Neural cell (in vitro differentiated cells): ENCODE data around the gene TBC1D5. TPM values are rescaled to one million over a fixed set of nuclear protein-coding genes. Genes with fewer than 3 reads are reported as not detected.
"Not testable (repeated sequence)": the region's sequence is repeated elsewhere in the genome, so short reads cannot be mapped to it uniquely, and the experiment has no call there.

Experiments used
- H2AFZ ChIP-seq: fragments of 200-600, 300-800 bp; sonication (generic), shearing (Covaris generic); 2 replicates; pipeline ENCODE4 v1.6.0; 2014; ENCODE audit warnings: low read depth, mild to moderate bottlenecking, antibody characterized with exemption, low read length, moderate library complexity
- H3F3A ChIP-seq: fragments of 200-600 bp; shearing (Covaris generic); 2 replicates; pipeline ENCODE4 v1.6.1; 2016; ENCODE audit warnings: mild to moderate bottlenecking, moderate library complexity, mixed read lengths, antibody characterized with exemption, low read length; ENCODE audit not compliant: insufficient read depth, poor library complexity, severe bottlenecking
- H3K27ac ChIP-seq: fragments of 200-600, 300-800 bp; sonication (generic), shearing (Covaris generic); 2 replicates; pipeline ENCODE4 v1.5.1; 2014; ENCODE audit warnings: mild to moderate bottlenecking, low read length, moderate library complexity
- H3K27me3 ChIP-seq: fragments of 300-800, 200-600 bp; sonication (generic), shearing (Covaris generic); 2 replicates; pipeline ENCODE4 v1.6.0; 2014; ENCODE audit warnings: mild to moderate bottlenecking, low read depth, low read length, moderate library complexity; ENCODE audit not compliant: insufficient read depth
- H3K36me3 ChIP-seq: fragments of 300-800, 200-600 bp; sonication (generic), shearing (Covaris generic); 2 replicates; pipeline ENCODE4 v1.5.1; 2014; ENCODE audit warnings: mild to moderate bottlenecking, antibody characterized with exemption, low read length, moderate library complexity; ENCODE audit not compliant: insufficient read depth
- H3K4me2 ChIP-seq: fragments of 300-800, 200-600 bp; sonication (generic), shearing (Covaris generic); 2 replicates; pipeline ENCODE4 v1.6.0; 2014; ENCODE audit warnings: mild to moderate bottlenecking, low read length
- H3K4me3 ChIP-seq: fragments of 300-800, 200-600 bp; sonication (generic), shearing (Covaris generic); 2 replicates; pipeline ENCODE4 v1.5.1; 2014; ENCODE audit warnings: mild to moderate bottlenecking, low read length, moderate library complexity
- H3K79me2 ChIP-seq: fragments of 200-600 bp; shearing (Covaris generic); replicated peaks from 2 replicates; pipeline ENCODE4 v1.6.0; 2014; ENCODE audit warnings: mild to moderate bottlenecking, low read length, moderate library complexity; ENCODE audit not compliant: insufficient read depth
- H3K9ac ChIP-seq: fragments of 300-800, 200-600 bp; sonication (generic), shearing (Covaris generic); 2 replicates; pipeline ENCODE4 v1.6.1; 2016; ENCODE audit warnings: mild to moderate bottlenecking, low read length, mixed read lengths
- H3K9me2 ChIP-seq: fragments of 200-600 bp; shearing (Covaris generic); 2 replicates; pipeline ENCODE4 v1.6.1; 2016; ENCODE audit warnings: mild to moderate bottlenecking, low read length, mixed read lengths; ENCODE audit not compliant: insufficient read depth
- H3K9me3 ChIP-seq: fragments of 200-600, 300-800 bp; sonication (generic), shearing (Covaris generic); 2 replicates; pipeline ENCODE4 v1.6.1; 2016; ENCODE audit warnings: mild to moderate bottlenecking, mixed run types, low read length, moderate library complexity, mixed read lengths
- H4K20me1 ChIP-seq: fragments of 200-600 bp; shearing (Covaris generic); 2 replicates; pipeline ENCODE4 v1.6.1; 2016; ENCODE audit warnings: mild to moderate bottlenecking, mixed run types; ENCODE audit not compliant: insufficient read depth
- EP300 ChIP-seq: fragments of 450-650 bp; conservative IDR thresholded peaks from 2 replicates; pipeline ENCODE4 v1.6.1; 2014; ENCODE audit warnings: antibody characterized with exemption, mild to moderate bottlenecking, moderate library complexity; ENCODE audit not compliant: poor library complexity, severe bottlenecking
- EZH2 ChIP-seq: fragments of 200-600, 300-800 bp; shearing (Covaris generic), sonication (generic); IDR thresholded peaks from 2 replicates; pipeline ENCODE4 v1.6.1; 2014; ENCODE audit warnings: antibody characterized with exemption, low read length, borderline replicate concordance, mild to moderate bottlenecking; ENCODE audit not compliant: insufficient read depth, poor library complexity, severe bottlenecking
- MXI1 ChIP-seq: fragments of 450-650 bp; conservative IDR thresholded peaks from 2 replicates; pipeline ENCODE4 v1.6.1; 2014; ENCODE audit warnings: antibody characterized with exemption, mild to moderate bottlenecking; ENCODE audit not compliant: poor library complexity, severe bottlenecking
- POLR2AphosphoS5 ChIP-seq: IDR thresholded peaks from 2 replicates; pipeline ENCODE4 v1.6.1; 2012
- RAD21 ChIP-seq: fragments of 450-650 bp; conservative IDR thresholded peaks from 2 replicates; pipeline ENCODE4 v1.6.1; 2014; ENCODE audit warnings: antibody characterized with exemption, mild to moderate bottlenecking, moderate library complexity
- SMC3 ChIP-seq: fragments of 450-650 bp; conservative IDR thresholded peaks from 2 replicates; pipeline ENCODE4 v1.6.1; 2014; ENCODE audit warnings: antibody characterized with exemption, mild to moderate bottlenecking, moderate library complexity; ENCODE audit not compliant: poor library complexity
- TAF1 ChIP-seq: IDR thresholded peaks from 2 replicates; pipeline ENCODE4 v1.6.1; 2012; ENCODE audit warnings: low read depth
- polyA plus RNA-seq: library from polyadenylated mRNA; depleted of rRNA; stranded (reverse); fragments of >200 nt; gene quantifications from 2 replicates; pipeline ENCODE4 v1.2.3, GENCODE V29; 2014
- TF ChIP-seq, protein P1 (sequence below): IDR thresholded peaks from 2 replicates; pipeline ENCODE4 v1.6.1; 2012; ENCODE audit warnings: borderline replicate concordance
- TF ChIP-seq, protein P2 (sequence below): fragments of 450-650 bp; IDR thresholded peaks from 2 replicates; pipeline ENCODE4 v1.5.1; 2014; ENCODE audit warnings: antibody characterized with exemption, mild to moderate bottlenecking, moderate library complexity; ENCODE audit not compliant: poor library complexity, severe bottlenecking

Gene TBC1D5
- polyA plus RNA-seq, 1 donor from 2014 or later, result 28.3 TPM

DNA sequence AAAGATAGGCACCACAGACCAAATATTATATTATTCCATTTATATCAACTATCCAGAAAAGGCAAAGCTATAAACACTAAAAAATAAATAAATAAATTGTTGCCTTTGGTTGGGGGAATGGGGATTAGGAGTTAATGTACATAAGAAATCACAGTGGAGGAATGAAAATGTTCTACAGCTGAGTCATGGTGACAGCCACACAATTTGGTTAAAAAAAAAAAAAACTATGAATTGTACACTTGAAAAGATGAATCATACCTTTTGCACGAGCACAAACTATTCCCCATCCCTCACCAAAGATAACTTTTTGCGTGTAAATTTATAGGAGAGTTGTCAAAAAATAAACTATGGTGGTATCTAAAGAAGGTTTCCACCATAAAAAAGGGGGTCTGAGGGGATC, 103.2 kb downstream of the TBC1D5 start:
- no peaks in the 10 kb centered on the region for H3K27me3 ChIP-seq
- H3K9ac ChIP-seq, result no peak overlapping the region
- H3F3A ChIP-seq, result no peaks in the 10 kb centered on the region
- H3K79me2 ChIP-seq, result no peaks in the 10 kb centered on the region
- no peaks in the 10 kb centered on the region for H4K20me1 ChIP-seq
- no peak overlapping the region for H3K27ac ChIP-seq
- TF ChIP-seq, protein P1, sequence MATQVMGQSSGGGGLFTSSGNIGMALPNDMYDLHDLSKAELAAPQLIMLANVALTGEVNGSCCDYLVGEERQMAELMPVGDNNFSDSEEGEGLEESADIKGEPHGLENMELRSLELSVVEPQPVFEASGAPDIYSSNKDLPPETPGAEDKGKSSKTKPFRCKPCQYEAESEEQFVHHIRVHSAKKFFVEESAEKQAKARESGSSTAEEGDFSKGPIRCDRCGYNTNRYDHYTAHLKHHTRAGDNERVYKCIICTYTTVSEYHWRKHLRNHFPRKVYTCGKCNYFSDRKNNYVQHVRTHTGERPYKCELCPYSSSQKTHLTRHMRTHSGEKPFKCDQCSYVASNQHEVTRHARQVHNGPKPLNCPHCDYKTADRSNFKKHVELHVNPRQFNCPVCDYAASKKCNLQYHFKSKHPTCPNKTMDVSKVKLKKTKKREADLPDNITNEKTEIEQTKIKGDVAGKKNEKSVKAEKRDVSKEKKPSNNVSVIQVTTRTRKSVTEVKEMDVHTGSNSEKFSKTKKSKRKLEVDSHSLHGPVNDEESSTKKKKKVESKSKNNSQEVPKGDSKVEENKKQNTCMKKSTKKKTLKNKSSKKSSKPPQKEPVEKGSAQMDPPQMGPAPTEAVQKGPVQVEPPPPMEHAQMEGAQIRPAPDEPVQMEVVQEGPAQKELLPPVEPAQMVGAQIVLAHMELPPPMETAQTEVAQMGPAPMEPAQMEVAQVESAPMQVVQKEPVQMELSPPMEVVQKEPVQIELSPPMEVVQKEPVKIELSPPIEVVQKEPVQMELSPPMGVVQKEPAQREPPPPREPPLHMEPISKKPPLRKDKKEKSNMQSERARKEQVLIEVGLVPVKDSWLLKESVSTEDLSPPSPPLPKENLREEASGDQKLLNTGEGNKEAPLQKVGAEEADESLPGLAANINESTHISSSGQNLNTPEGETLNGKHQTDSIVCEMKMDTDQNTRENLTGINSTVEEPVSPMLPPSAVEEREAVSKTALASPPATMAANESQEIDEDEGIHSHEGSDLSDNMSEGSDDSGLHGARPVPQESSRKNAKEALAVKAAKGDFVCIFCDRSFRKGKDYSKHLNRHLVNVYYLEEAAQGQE, result no peak
- TF ChIP-seq RAD21 (no peak), SMC3 (no peak), EZH2 (no peak), MXI1 (no peak), EP300 (no peak), TAF1 (no peak), POLR2AphosphoS5 (no peak)
- H3K9me2 ChIP-seq, result no peaks in the 10 kb centered on the region
- no peak overlapping the region for H3K4me2 ChIP-seq
- H2AFZ ChIP-seq, result no peak overlapping the region
- no peaks in the 10 kb centered on the region for H3K36me3 ChIP-seq
- H3K9me3 ChIP-seq, result no peaks in the 10 kb centered on the region
- no peak overlapping the region for H3K4me3 ChIP-seq

DNA sequence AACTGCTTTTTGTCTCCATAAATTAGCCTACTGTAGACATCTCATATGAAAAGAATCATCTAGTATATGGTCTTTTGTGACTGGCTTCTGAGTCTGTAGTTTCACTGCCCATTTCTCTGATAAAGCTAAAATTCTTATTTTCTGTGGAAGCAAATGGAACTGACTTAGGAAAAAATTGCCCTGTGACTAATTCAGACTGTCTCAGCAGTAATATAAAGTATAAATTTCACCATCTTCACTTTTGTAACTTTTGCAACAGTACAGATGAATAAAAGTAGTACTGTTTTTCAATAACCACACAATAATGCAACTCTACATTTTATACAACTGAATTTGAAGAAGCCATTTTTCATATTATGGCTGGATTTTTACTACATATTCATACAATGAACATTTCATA, 104.1 kb downstream of the TBC1D5 start:
- Histone ChIP-seq H3K36me3 (no peaks in the 10 kb centered on the region), H2AFZ (no peak overlapping the region), H3K27ac (no peak overlapping the region), H3K9ac (no peak overlapping the region), H3K4me2 (no peak overlapping the region), H3K4me3 (no peak overlapping the region), H3K9me2 (no peaks in the 10 kb centered on the region), H3K27me3 (no peaks in the 10 kb centered on the region), H3K79me2 (no peaks in the 10 kb centered on the region), H4K20me1 (no peaks in the 10 kb centered on the region), H3F3A (no peaks in the 10 kb centered on the region), H3K9me3 (no peaks in the 10 kb centered on the region)
- TF ChIP-seq, protein P2, sequence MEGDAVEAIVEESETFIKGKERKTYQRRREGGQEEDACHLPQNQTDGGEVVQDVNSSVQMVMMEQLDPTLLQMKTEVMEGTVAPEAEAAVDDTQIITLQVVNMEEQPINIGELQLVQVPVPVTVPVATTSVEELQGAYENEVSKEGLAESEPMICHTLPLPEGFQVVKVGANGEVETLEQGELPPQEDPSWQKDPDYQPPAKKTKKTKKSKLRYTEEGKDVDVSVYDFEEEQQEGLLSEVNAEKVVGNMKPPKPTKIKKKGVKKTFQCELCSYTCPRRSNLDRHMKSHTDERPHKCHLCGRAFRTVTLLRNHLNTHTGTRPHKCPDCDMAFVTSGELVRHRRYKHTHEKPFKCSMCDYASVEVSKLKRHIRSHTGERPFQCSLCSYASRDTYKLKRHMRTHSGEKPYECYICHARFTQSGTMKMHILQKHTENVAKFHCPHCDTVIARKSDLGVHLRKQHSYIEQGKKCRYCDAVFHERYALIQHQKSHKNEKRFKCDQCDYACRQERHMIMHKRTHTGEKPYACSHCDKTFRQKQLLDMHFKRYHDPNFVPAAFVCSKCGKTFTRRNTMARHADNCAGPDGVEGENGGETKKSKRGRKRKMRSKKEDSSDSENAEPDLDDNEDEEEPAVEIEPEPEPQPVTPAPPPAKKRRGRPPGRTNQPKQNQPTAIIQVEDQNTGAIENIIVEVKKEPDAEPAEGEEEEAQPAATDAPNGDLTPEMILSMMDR, result no peak
- no peak for TF ChIP-seq POLR2AphosphoS5
- no peak for TF ChIP-seq SMC3
- TF ChIP-seq RAD21, result no peak
- TF ChIP-seq TAF1, result no peak

DNA sequence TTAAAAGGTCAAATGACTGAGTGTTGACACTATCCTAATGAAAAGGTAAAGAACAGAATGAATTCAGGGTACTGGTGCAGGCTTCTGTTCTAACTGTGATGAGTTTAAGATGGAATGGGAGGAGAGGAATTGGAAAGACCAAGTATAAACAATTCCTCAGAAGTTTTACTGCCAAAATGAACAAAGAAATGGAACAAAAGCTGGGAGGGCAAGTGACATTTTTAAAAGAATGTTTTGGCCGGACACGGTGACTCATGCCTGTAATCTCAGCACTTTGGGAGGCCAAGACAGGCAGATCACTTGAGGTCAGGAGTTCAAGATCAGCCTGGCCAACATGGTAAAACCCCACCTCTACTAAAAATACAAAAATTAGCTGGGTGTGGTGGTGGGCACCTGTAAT, 106.8 kb downstream of the TBC1D5 start:
- H3K27me3 ChIP-seq, H3K9ac ChIP-seq, H3K4me2 ChIP-seq: not testable (repeated sequence)

More for the DNA sequence above, 106.8 kb downstream of the TBC1D5 start:
- not testable (repeated sequence) for H3K36me3 ChIP-seq, H4K20me1 ChIP-seq, H3K79me2 ChIP-seq, H3K9me2 ChIP-seq, H3K4me3 ChIP-seq, H3K9me3 ChIP-seq, H3K27ac ChIP-seq, H2AFZ ChIP-seq, H3F3A ChIP-seq
